CD4-positive, alpha-beta T cell treated with Interleukin-21 for 1 hour (primary cell): Measurements from ENCODE around the gene RIMBP2.

Source experiments
- DNase-seq: peaks from one replicate; pipeline ENCODE4 v3.0.0-alpha.2; 2020

Gene RIMBP2

GRCh38 chr12:130496516-130497120 is 219.5 kb downstream of the RIMBP2 start:
- no peak for DNase-seq

GRCh38 chr12:130495156-130495555 is 220.9 kb downstream of the RIMBP2 start:
- no peak for DNase-seq

- no peak for DNase-seq
These were observed 221.4 kb downstream of the RIMBP2 start for GRCh38 chr12:130494736-130495135.

- DNase-seq, result no peak
These were observed 222.1 kb downstream of the RIMBP2 start for GRCh38 chr12:130493951-130494350.

- no peak for DNase-seq
These were observed 224.4 kb downstream of the RIMBP2 start for GRCh38 chr12:130491421-130492357.

GRCh38 chr12:130490674-130491073 is 225.4 kb downstream of the RIMBP2 start:
- DNase-seq, result no peak

- no peak for DNase-seq
These were observed 226.8 kb downstream of the RIMBP2 start for GRCh38 chr12:130489293-130489692.

- DNase-seq, result no peak
These were observed 227.8 kb downstream of the RIMBP2 start for GRCh38 chr12:130488358-130488710.

- DNase-seq, result no peak
These were observed 228.3 kb downstream of the RIMBP2 start for GRCh38 chr12:130487636-130488357.

GRCh38 chr12:130486891-130487416 is 229.1 kb downstream of the RIMBP2 start:
- DNase-seq, result no peak

- DNase-seq, result no peak
These were observed 230.0 kb downstream of the RIMBP2 start for GRCh38 chr12:130486146-130486435.

GRCh38 chr12:130485291-130486145 is 230.6 kb downstream of the RIMBP2 start:
- DNase-seq, result no peak

- DNase-seq, result no peak
These were observed 231.9 kb downstream of the RIMBP2 start for GRCh38 chr12:130484221-130484620.

GRCh38 chr12:130483616-130484180 is 232.4 kb downstream of the RIMBP2 start:
- no peak for DNase-seq

- DNase-seq, result no peak
These were observed 233.7 kb downstream of the RIMBP2 start for GRCh38 chr12:130482448-130482847.

GRCh38 chr12:130481392-130481879 is 234.7 kb downstream of the RIMBP2 start:
- DNase-seq, result no peak

- DNase-seq, result no peak
These were observed 235.2 kb downstream of the RIMBP2 start for GRCh38 chr12:130480887-130481286.

- no peak for DNase-seq
These were observed 235.9 kb downstream of the RIMBP2 start for GRCh38 chr12:130480231-130480630.

- DNase-seq, result no peak
These were observed 236.5 kb downstream of the RIMBP2 start for GRCh38 chr12:130479401-130480125.

- DNase-seq, result no peak
These were observed 237.3 kb downstream of the RIMBP2 start for GRCh38 chr12:130478786-130479185.

- DNase-seq, result no peak
These were observed 238.4 kb downstream of the RIMBP2 start for GRCh38 chr12:130477701-130478100.
